NCI-H2107 treated with DMSO at 0.1 percent for 48 hours (cell line): ENCODE measurements around the gene CAMK2D.
"Not testable (repeated sequence)": the region's sequence is repeated elsewhere in the genome, so short reads cannot be mapped to it uniquely, and the experiment has no call there.

ENCODE experiments used
- DNase-seq: peaks from one replicate; lab custom pipeline; 2025; ENCODE audit not compliant: unreplicated experiment; lab: John Stamatoyannopoulos, UW

CAMK2D gene

GRCh38 chr4:113763923-113764322 is 2.4 kb upstream of the CAMK2D start:
- not testable (repeated sequence) for DNase-seq

- no peak for DNase-seq
These were observed 1.4 kb upstream of the CAMK2D start for GRCh38 chr4:113763029-113763285.

- DNase-seq: peak; percentile 87
These were observed 869 bp upstream of the CAMK2D start for GRCh38 chr4:113762186-113763028.

- no peak for DNase-seq
These were observed 531 bp downstream of the CAMK2D start for GRCh38 chr4:113760795-113761619.

DNA sequence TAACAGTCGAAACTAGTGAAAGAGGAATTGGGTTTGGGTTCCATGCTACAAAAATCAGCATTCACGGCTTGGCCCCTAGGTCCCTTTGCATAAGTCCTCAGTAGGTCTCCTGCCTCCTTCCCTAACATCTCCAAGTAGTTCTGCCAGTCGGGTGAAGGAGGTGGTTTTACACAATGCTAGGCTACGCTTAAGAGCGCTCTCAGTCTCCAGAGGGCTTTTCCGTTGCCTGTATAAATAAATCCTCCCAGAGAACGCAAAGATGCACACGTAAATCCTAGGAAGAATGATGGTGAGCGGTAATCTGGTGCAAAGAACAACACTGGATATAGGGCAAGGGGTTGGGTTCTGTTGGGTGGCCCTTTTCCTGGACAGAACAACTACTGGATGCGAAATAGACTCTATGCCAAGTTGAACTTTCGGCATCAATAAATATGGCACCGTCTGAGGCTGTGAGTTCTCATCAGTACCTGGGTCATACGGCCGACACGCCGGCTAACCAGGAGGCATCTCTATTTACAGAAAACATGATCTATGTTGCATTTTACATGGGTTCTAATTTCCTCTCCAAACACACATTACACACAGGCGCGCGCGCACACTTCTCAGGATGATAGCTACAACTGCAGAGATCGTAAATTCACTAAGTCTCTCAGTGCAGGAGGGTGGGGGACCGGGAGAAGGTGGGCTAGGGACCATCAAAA is 1.3 kb downstream of the CAMK2D start:
- DNase-seq: peak; percentile 8

- DNase-seq: no peak
These were observed 1.8 kb downstream of the CAMK2D start for GRCh38 chr4:113759696-113760093.

- DNase-seq: no peak
These were observed 3.2 kb downstream of the CAMK2D start for GRCh38 chr4:113758372-113758771.

- no peak for DNase-seq
These were observed 4.1 kb downstream of the CAMK2D start for GRCh38 chr4:113757486-113757885.

DNA sequence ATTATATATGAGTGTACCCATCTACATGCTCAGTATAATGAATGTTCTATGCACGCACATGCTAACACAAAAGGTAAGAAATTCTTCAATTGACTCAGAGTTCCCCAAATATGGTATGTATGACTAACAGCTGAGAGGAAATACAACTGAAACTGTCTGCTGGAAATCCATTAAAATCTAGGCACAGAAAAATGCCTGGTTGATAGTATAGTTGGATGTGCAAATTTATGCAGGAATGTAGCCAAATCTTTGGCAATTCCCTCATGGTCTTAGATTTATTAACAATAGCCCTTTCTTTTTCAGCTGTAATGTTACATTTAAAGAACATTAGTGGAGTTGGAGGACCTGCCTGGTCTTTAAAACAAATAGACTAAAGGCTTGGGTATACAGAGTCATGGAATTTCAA is 5.5 kb downstream of the CAMK2D start:
- DNase-seq: no peak

- no peak for DNase-seq
These were observed 10.8 kb downstream of the CAMK2D start for GRCh38 chr4:113750734-113751133.

- DNase-seq: no peak
These were observed 11.2 kb downstream of the CAMK2D start for GRCh38 chr4:113750296-113750695.

DNA sequence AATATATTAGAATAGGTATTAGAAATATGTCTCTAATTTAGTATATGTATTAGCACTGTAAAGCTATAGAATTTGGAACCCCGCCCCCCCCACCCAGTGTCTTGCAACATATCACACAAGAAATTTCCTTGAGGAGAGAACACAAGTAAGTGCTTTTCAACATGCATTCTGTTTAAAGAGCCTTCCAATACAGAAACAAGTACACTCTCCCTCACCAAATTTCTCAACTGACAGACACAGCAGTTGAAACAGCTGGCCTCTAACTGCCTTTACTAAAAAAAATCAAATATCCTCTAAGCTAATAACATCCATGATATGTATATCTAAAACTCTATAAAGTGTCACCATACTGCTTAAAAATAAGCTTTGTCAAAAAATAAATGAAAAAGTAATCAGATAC is 12.4 kb downstream of the CAMK2D start:
- no peak for DNase-seq

- no peak for DNase-seq
These were observed 13.6 kb downstream of the CAMK2D start for GRCh38 chr4:113747949-113748348.

GRCh38 chr4:113745711-113746110 is 15.8 kb downstream of the CAMK2D start:
- DNase-seq: no peak

DNA sequence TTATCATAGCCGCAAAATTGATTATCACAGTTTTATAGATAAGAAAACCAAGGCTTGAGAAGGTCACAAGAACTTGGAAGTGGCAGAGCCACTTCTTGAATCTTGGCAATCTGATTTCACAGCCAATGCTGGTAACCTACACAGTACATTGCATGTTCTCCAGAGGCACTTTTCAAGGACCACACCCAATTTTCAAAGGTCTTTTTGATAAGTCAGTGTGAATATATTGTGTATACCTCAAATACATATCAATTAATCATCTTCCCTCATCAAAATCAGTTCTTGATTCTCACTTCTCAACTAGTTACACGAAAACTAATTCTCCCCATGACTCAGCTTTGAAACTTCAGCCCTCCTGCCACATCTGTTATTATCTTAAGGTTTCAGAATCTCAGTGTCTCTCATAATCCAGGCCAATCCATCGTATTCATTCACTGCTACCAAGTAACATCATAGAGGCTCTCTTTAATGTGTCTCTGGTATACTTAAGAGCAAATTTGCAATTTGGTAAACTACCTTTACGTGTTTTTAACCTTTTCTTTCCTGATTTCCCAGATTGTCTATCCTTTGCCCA is 16.8 kb downstream of the CAMK2D start:
- DNase-seq: no peak

GRCh38 chr4:113743690-113744089 is 17.8 kb downstream of the CAMK2D start:
- DNase-seq: no peak

GRCh38 chr4:113742643-113743042 is 18.9 kb downstream of the CAMK2D start:
- DNase-seq: no peak

DNA sequence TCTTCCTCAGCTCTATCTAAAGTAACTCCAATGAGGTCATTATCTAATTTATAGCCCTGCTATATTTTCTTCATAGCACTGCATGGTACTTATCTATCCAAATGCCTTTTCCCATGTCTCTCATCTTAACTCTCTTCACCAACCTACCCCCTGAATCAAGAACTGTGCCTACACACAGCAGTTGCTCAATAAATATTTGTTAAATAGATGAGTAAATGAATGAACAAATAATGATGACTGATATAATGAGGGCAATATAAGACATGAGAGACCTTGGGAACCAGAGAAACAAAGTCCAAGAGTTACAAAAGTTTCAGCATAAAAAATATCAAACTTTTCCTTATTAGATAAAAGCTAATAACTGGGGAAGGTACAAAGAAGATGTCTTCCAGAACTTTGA is 19.6 kb downstream of the CAMK2D start:
- no peak for DNase-seq

DNA sequence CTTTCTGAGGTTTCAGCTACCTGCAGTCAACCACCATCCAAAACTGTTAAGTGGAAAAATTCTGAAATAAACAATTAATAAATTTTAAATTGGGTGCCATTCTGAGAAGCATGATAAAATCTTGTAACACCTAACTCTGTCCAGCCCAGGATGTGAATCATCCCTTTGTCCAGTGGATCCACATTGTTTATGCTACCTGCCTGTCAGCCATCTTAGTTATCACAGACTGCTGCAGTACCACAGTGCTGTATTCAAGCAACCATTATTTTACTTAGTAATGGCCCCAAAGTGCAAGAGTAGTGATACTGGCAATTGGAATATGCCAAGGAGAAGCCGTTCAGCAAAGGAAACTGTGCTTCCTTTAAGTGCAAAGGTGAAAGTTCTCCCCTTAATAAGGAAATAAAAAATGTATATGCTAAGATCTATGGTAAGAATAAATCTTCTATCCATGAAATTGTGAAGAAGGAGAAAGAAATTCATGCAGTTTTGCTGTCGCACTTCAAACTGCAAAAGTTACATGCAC is 20.6 kb downstream of the CAMK2D start:
- DNase-seq: no peak

DNA sequence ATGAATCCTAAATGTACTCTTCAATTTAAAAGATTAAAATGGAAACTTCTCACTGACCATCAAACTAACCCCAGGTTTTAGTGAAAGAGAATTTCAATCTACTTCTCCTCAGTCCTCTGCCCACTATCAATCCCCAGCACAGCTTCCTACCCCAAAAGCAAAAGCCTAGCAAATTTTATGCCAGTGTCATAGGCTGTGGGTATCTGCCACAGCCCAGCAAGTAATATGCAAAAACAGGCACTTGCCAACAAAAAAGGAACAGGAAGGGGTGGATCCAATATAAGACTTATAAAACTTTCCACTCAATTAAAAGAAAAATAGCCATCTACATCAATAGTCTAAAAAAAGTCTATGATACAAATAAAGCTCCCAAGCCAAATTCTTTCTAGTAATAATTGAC is 22.3 kb downstream of the CAMK2D start:
- DNase-seq: no peak

GRCh38 chr4:113738251-113738650 is 23.3 kb downstream of the CAMK2D start:
- DNase-seq: peak; percentile 23
